Activated CD8-positive, alpha-beta memory T cell treated with anti-CD3 and anti-CD28 coated beads, Interleukin-2, amount 50 U/mL, for 1 hour (primary cell): Measurements from ENCODE around the gene EMD.
A peak's percentile ranks its signal among the peaks of the same experiment; 100 is the strongest.
"Not testable (repeated sequence)": the region's sequence is repeated elsewhere in the genome, so short reads cannot be mapped to it uniquely, and the experiment has no call there.

ENCODE experiments used
- DNase-seq: peaks from one replicate; pipeline ENCODE4 v3.0.0-alpha.2; 2020; ENCODE audit errors: extremely low read depth

EMD gene

DNA sequence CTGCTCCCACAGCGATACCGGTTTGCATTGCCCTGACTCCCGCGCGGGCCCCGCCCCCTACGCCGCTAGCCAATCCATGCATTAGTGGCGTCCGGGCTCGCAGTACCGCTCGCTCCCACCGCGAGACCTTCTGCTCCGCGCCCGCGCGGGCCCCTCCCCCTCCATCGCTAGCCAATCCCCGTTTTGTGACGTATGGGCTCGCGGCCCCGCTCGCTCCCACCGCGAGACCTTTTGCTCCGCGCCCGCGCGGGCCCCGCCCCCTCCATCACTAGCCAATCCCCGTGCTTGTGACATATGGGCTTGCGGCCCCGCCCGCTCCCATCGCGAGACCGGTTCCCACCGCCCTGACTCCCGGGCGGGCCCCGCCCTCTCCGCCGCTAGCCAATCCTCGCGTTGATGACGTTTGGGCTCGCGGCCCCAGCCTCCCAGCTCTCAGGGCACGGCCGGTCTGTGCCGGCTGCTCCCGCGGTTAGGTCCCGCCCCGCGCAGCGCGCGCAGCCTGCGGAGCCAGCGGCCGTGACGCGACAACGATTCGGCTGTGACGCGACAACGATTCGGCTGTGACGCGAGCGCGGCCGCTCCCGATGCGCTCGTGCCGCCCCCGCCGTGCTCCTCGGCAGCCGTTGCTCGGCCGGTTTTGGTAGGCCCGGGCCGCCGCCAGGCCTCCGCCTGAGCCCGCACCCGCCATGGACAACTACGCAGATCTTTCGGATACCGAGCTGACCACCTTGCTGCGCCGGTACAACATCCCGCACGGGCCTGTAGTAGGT, at the start of gene EMD:
Gene EMD (plus strand): TSS at position 497 of the 770 bp plus-strand sequence. CDS start 190 bp downstream, at position 687.
- peak; percentile 82 for DNase-seq

DNA sequence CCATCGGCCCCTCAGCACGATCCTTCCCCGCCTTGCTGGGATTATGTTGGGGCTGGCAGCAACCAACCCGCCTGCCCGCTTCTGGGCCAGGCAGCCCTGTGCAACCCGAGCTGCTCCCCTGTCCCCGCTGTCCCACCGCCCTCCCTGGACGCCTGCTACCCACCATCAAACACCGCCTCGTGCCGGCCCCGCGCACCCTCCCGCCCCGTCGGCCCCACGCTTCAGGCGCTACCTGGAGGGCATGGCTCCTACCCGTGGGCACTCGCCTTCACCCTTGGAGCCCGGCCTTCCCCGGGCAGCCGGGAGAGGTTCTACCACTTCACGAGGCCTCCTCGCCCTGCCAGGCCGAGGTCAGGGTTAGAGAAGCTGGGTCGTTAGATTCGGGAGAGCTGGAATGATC, 46.5 kb upstream of the EMD start:
- DNase-seq: no peak

- no peak for DNase-seq
Observed at GRCh38 chrX:154333116-154333515, 46.0 kb upstream of the EMD start.

GRCh38 chrX:154333837-154334271, 45.2 kb upstream of the EMD start:
- no peak for DNase-seq

DNA sequence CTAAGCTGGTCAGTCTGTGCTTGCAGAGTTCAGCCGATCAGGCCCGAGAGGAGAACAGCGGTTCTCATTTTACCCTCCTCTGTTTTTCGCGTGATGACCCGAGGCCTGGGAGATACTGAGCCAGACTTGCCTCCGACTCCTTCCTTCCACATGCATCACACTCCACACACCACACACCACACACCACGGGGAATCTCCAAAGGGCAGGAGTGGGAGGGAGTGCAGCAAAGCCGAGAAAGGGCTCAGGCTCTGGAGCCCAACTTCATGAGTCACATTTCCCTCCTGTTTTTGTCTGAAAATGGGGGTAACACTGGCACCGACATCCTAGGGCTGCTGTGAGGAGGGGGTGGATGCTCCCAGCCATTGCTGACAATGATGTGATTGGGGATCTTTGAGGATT, 44.6 kb upstream of the EMD start:
- DNase-seq: no peak

- not testable (repeated sequence) for DNase-seq
Observed at GRCh38 chrX:154341399-154342298, 37.4 kb upstream of the EMD start.

- DNase-seq: not testable (repeated sequence)
Observed at GRCh38 chrX:154343063-154343462, 36.0 kb upstream of the EMD start.

DNA sequence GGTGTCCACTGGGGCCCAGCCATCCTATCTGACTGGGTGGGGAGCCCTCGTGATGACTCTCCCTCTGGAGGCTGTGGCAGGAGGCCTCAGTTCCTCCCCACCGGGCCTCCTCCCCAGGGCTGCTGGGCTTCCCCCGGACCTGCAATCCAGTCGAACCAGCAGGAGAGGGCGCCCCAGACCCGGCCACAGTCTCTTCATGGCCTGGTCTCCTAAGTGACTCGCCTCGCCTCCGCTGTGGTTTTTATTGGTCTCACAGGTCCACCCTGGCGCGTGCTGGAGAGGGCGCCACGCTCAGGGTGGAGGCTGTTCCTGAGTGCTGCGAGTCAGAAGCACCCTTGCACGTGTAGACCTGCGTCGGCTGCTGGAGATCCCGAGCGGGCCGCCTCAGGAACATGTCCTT, 35.5 kb upstream of the EMD start:
- DNase-seq: not testable (repeated sequence)

DNA sequence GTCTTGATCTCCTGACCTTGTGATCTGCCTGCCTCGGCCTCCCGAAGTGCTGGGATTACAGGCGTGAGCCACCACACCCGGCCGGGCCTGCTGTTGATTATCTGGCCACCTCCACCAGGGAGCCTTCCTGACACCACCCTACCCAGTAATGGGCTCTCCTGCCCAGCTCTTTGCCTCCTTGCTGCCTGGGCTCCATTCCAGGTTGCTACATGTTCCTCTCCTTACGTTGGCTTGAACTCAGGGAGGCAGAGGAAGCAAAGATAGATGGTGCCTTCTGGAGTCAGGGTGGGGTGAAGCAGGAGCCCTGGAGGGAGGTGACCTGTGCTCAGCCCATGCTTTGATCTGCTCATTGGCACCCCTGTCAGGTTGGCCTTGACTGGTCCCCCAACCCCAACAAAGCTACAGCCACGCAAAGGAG, 31.0 kb upstream of the EMD start:
- no peak for DNase-seq

DNA sequence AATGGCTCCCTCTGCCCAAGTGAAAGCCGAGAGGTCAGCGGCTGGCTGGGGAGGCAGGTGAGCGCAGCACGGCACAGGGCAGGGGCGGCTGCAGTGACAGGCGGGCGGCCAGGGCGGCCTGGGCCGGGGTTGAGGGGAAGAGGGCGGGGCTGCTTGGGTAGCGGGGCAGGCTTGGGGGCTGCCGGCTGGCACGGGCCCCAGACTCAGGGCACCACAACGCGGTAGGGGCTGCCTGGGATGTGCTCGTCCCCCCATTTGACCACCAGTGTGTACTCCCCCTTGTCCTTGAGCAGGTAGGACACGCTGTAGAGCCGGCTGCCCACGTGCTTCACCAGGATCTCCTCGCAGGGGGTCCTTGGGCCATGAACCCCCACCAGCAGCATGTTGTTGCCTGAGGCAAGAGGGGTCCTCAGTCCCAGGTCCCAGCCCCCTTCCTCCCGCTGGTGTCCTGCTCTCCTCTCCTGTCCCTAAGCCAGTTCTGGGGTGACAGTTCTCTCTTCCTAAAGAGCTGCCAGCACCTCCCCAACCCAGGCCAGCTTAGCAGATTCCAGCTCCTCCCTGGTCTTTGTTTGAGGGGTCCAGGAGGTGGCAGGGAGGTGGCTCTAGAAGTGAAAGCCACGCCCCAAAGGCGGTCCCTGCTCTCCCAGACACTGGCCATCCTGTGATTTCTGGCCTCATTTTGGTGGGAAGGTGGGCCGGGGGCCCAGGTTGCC, 30.3 kb upstream of the EMD start:
- DNase-seq: no peak

DNA sequence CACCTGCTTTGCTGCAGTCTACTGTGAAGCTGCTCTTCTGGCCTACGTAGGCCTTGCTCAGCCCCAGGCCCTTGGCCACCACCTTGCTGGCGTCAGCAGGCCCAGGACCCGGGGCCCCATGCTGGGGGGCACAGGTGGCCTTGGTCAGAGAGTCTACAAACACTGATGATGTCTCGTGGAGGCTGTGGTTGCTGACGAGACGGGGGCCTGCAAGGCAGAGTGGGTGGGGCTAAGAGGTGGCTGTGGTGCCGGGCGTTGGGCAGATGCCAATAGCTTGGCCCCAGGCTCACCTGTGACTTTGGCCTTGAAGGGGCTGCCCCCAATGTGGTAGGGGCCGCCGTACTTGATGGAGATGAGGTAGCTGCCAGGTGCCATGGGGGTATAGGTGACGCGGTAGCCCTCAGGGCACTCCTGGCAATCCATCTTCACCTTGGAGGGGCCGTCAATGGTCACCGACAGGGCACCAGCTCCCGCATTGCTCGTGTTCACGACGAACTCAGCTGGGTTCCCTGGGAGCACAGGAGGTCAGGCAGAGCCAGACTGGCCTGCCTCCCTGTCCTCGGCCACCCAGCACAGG, 29.6 kb upstream of the EMD start:
- DNase-seq: no peak

DNA sequence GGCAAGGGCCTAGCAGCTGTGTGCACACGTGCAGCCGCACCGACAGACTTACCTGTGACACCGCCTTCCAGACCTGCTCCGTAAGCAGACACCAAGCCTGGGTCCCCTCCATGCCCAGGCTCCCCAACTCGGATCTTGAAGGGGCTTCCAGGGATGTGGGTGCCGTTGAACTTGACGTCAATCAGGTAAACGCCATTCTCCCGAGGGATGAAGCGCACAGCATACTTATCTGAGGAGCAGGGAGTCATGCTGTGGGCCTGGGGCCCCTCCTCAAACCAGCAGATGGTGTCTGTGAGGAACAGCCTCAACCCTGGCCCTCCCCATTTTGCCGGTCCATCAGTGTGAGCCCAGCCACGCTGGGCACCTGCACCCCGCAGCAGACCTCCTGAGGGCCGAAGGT, 29.1 kb upstream of the EMD start:
- DNase-seq: no peak

- no peak for DNase-seq
Observed at GRCh38 chrX:154350429-154351182, 28.5 kb upstream of the EMD start.

- no peak for DNase-seq
Observed at GRCh38 chrX:154351183-154352011, 27.7 kb upstream of the EMD start.

GRCh38 chrX:154352012-154352401, 27.1 kb upstream of the EMD start:
- no peak for DNase-seq

DNA sequence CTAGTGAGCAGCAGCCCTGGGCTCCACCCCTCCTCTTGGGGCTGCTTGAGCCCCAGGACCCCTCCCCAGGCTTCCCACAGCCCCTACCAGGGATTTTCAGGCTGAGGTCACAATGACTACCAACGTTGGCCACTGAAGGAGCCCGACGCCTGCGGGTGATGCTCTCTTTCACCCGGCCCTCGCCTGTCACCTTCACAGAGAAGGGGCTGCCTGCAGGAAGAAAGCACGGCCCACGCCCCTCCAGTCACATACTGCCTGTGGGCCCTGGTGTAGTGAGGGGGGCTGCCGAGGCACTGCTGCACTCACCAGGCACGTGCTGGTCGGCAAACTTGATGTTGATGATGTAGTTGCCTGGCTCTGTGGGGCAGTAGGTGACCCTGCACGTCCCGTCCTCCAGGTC, 26.6 kb upstream of the EMD start:
- no peak for DNase-seq

DNA sequence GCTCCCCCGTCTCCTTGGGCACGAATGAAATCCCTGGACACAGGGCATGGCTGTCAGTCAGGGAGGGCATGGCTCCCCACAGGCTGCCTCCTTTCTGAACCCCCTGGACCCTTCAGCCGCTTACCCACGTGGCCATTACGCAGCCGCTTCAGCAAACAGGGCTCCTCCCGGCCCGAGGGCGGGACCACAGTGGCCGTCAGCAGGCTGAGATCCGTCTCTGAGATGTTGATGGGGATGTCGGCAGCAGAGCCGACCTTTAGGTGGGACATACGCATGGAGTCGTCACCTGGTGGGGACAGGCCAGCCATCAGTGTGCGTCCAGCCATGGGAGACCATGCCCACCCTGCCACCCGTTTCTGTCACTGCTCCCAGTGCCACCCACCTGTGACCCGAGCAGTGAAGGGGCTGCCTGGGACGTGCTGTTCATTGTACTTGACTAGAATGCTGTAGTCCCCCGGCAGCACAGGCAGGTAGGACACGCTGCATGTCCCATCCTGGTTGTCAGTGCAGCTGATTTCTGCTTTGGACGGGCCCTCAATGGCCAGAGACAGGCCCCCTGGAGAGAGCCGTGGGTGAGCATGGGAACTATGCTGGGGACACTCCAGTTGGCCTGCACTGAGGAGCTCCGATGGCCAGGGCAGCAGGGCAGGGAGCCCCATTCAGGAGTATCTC, 25.8 kb upstream of the EMD start:
- no peak for DNase-seq

DNA sequence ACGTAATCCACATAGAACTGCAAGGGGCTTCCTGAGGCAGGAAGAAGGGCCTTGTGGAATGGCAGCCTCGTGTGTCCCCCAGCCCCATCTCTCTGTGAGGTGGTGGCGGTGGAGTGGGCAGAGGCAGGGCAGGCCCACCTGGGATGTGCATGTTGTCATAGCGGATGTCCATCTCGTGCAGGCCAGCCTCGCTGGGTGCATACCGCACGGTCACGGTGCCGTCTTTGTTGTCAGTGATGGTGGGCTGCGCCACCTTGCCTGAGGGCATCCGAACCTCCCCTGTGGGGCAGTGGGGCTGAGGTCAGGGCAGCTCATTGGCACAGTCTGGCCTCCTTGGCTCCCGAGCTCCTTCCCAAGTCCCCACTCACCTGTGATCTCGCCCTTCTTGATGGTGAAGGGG, 25.1 kb upstream of the EMD start:
- DNase-seq: no peak

- DNase-seq: no peak
Observed at GRCh38 chrX:154354516-154354915, 24.6 kb upstream of the EMD start.
